Hypothalamus (tissue), 51 donors: ENCODE results near the gene SLC7A7.
"Not testable (repeated sequence)": the region's sequence is repeated elsewhere in the genome, so short reads cannot be mapped to it uniquely, and the experiment has no call there.

Source experiments
- DNase-seq, 51 donors: peaks; one replicate each; lab custom pipeline; 2025; lab: John Stamatoyannopoulos, UW

Gene SLC7A7

DNA sequence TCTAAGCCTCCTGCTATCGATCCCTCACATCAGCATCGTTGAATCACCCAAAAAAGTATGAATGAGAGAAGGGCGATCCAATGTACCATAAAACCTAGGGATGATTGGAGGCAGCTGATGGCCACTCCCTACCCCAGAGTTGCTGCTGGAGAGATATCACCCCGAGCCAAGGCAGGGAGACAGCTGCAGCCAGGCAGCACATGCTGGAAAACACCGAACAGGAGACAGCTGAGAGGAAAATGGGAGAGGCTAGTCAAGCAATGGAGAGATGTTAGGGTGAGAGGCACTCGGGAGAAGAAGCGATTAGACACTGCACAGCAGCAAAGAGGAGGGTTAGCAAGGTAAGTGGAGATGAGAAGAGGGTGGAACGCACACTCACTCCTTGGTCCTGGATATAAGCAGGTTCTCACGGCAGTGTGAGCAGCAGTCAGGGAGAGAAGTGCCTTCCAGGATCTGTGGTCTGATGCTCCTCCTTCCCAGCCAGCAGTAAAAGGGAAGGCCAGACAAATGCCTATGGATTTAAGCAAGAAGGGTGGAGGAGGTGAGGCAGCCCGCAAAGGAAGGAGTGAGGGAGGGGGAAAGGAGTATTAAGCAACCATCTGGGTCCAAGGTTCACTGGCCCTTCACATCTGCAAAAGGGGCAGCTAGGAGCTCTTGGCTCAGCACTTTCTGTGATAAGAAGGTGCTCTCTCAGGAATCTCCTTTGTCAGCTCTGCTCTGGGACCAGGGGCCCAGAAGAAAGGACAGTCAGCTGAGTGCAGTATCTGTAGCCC is at the start of gene SLC7A7:
Gene SLC7A7 (minus strand): TSS at position 495 of the 773 bp plus-strand sequence. CDS start 2,037 bp downstream, outside the sequence.
- DNase-seq: no peak

- no peak for DNase-seq
Measured at GRCh38 chr14:22864979-22865378, 49.7 kb upstream of the SLC7A7 start.

GRCh38 chr14:22861651-22862050 is 46.4 kb upstream of the SLC7A7 start:
- no peak for DNase-seq

GRCh38 chr14:22860377-22860776 is 45.1 kb upstream of the SLC7A7 start:
- DNase-seq: not testable (repeated sequence)

DNA sequence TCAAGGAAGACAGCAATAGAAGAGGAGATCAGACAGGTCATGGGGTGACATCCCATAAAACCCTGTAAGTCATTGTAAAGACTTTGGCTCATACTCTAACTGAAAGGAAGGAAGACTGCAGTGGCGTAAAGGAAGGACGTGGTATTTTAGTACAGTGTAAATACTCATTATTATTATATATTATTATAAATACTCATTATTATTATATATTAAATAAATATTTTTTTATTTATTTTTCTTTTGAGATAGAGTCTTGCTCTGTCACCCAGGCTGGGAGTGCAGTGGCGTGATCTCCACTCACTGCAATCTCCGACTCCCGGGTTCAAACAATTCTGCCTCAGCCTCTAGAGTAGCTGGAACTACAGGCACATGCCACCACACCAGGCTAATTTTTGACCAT is 41.2 kb upstream of the SLC7A7 start:
- no peak for DNase-seq

- no peak for DNase-seq
Measured at GRCh38 chr14:22854963-22855724, 39.9 kb upstream of the SLC7A7 start.

GRCh38 chr14:22854296-22854695 is 39.1 kb upstream of the SLC7A7 start:
- DNase-seq: not testable (repeated sequence)

- DNase-seq: peak in 50 of 51 donors; percentile 21 to 92 (median 72)
Measured at GRCh38 chr14:22852940-22853767, 37.9 kb upstream of the SLC7A7 start.

GRCh38 chr14:22852599-22852939 is 37.3 kb upstream of the SLC7A7 start:
- no peak for DNase-seq

DNA sequence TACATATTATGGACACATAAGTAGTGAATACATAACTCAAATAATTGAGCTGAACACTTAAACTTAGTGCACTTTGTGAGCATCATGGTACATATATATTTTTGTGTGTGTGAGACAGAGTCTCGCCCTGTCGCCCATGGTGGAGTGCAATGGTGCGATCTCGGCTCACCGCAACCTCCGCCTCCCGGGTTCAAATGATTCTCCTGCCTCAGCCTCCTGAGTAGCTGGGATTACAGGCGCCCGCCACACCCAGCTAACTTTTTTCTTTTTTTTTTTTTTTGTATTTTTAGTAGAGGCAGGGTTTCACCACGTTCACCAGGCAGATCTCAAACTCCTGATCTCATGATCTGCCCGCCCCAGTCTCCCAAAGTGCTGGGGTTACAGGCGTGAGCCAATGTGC is 36.9 kb upstream of the SLC7A7 start:
- DNase-seq: not testable (repeated sequence)

DNA sequence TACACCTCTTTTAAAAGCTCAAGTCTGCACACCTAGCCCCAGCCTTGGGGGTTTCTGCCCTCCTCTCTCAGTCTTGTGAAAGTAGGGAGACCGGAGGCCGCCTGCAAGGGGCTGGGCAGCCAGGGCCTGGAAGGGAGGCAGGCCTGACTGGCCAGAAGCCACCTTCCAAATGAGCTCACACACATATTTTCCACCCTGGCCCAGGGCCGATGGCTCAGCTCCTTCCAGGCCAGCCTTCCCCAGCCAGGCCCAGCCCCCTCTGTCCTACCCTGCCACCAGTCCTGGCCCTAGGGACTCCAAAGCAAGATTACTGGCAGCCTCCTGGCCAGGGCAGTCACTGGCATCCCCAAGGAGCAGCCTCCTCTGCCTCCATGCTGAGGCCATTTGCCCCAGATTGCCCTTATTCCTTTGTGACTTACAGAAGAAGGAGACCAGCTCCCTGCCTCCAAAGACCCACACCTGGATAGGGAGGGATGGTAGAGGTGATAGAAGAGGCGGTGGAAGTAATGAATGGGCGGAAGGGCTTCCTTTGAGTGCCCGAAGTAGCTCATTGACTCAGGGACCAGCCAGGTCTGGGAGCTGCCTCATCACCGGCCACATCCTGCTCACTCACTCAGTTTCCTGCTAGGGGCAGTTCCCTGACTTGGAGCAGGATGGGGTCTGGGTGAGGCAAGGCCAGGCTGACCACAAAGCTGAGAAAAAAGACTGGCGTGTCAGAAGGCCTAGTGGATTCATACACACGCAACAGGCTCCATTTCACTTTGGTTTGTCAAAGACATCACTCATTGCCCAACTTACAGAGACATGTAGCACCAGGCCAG is 35.9 kb upstream of the SLC7A7 start:
- peak in 37 of 51 donors; percentile 6 to 81 (median 62) for DNase-seq

GRCh38 chr14:22849212-22849819 is 34.1 kb upstream of the SLC7A7 start:
- DNase-seq: peak in 26 of 51 donors; percentile 17 to 76 (median 50)

DNA sequence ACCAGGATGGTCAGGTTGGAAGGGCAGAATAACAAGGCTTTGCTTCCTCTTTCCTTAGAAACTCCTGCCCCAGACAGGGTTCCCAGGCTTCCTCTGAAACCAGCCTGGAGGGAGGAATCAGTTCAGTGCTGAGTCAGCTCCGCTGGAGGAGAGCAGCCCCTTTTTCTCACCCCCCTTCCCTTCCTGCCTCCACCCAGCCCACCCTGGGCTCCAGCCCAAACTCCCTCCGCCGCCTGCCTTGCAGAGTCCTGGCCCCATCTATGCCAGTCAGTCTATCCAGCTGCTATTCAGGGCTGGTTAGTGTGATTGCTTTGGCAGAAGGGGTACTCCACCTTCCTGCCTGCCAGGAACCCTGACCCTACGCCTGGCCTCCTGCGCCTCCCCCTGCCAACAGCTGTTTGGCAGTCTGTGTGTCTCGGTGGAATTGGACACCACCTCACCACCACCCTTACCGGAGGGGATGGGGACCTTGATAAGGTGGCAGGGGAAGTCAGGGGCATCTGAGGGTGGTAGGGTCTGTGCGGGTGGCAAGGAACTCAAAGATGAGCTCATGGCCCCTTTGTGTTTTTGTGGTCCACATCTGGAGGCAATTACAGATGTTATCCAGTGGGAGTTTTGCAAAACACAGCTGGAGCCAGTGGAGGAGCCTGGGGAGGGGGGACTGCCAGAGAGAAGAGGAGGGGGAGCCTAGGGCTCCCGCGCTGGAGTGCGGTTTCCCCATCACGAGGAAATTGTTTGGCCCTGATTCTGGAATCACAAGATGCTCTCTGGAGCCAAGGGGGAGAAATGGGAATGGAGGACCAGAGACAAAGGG is 33.3 kb upstream of the SLC7A7 start:
- DNase-seq: peak in 14 of 51 donors; percentile 8 to 48 (median 26)

GRCh38 chr14:22847661-22848341 is 32.6 kb upstream of the SLC7A7 start:
- peak in 1 of 51 donors; percentile 31 for DNase-seq

- DNase-seq: no peak
Measured at GRCh38 chr14:22846811-22847307, 31.6 kb upstream of the SLC7A7 start.

- no peak for DNase-seq
Measured at GRCh38 chr14:22845821-22846625, 30.8 kb upstream of the SLC7A7 start.

DNA sequence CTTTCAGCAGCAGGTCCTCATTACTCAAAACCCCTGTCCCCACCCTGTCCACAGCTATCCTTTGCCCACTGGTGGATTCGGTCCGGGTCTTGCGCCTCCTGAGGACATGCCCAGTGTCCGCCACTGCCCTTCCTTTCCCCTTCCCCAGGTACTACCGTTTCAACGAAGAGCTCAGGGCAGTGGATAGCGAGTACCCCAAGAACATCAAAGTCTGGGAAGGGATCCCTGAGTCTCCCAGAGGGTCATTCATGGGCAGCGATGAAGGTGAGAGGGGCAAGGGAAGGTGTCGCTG is 29.8 kb upstream of the SLC7A7 start:
- DNase-seq: no peak
